ENCODE results near the gene FOXO4.
A peak's percentile ranks its signal among the peaks of the same experiment; 100 is the strongest.

DNA sequence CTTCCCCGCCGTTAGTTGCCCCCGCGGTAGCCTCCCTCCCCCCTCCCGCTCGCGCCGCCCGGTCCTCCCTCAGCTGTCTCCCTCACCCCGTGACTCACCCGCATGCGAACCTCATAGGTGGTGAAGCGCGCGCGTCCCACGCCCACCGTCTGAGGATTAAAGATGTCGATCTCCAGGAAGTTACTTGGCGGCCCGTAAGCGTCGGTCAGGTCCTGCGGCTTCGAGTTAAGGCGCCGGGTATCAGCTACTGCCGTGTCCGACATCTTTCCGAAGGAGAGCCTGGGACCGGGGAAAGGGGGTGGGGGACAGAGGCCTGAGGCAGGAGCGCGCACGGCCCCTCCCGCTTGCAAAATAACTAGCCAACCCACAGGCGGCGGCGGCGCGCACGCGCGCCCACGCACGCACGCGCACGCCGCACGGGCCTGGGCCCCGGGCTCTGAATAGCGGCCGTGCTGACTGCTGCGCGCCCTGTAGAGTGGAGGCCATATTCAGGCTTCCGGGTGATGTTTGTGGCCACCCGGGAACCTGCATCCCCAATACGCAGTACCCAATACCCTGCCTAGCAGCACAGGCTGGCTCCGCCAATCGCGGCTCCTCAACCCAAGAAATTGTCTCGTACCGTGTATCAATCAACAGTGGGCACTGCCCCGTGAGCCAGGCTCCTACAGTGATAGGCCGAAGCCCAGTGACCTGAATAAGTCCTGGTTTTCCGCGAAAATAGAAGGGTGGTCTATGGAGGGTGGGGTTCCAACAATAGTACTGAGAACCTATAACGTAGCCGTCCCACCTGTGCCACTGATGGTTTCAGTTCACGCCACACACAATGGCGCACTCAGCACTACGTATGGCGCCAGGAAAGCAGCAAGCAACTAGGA lies 27.4 kb upstream of the FOXO4 start, which contains the start of gene SNX12:
- TF ChIP-seq POLR2AphosphoS5 (IDR thresholded peaks at IDR 0.05; ENCODE audit: low read depth, low read length) (no peak), POLR2A (IDR thresholded peaks at IDR 0.05; ENCODE audit: low read depth, low read length) (peak; percentile 64; the same call in 1 of the 2 replicates), TAF1 (IDR thresholded peaks at IDR 0.05; ENCODE audit: low read depth, low read length) (no peak), SPI1 (IDR thresholded peaks at IDR 0.05; ENCODE audit: low read depth, low read length) (no peak), POU2F2 (IDR thresholded peaks at IDR 0.05; ENCODE audit: low read depth, low read length) (peak; percentile 68; the same call in 1 of the 2 replicates)
